Prostate gland (tissue), 2 donors: Measurements from ENCODE around the gene E4F1. TPM values are rescaled to one million over a fixed set of nuclear protein-coding genes. Genes with fewer than 3 reads are reported as not detected.
A peak's percentile ranks its signal among the peaks of the same experiment; 100 is the strongest.

Experiments used
- DNase-seq: peaks from one replicate; pipeline ENCODE4 v3.0.0-alpha.2; 2019; ENCODE audit warnings: low spot score
- H3K27ac ChIP-seq, 2 donors: fragments of 200-600 bp; sonication (generic); 2 replicates each; pipeline ENCODE4 v1.5.1; 2017 to 2019
- H3K27me3 ChIP-seq: fragments of 200-600 bp; sonication (generic); replicated peaks from 2 replicates; pipeline ENCODE4 v1.5.1; 2019; ENCODE audit not compliant: insufficient read depth
- H3K36me3 ChIP-seq, 2 donors: fragments of 200-600 bp; sonication (generic); 1 replicate in 1 of 2; 2 replicates in 1 of 2; pipeline versions ENCODE4 v1.5.1 to v1.8.1; 2017 to 2019
- H3K4me1 ChIP-seq: fragments of 200-600 bp; sonication (generic); replicated peaks from 2 replicates; pipeline ENCODE4 v1.5.1; 2019
- H3K4me3 ChIP-seq, 2 donors: fragments of 200-600 bp; sonication (generic); 2 replicates each; pipeline ENCODE4 v1.5.1; 2017 to 2019
- H3K9me3 ChIP-seq: fragments of 200-600 bp; sonication (generic); 2 replicates; pipeline ENCODE4 v1.5.1; 2017
- POLR2A ChIP-seq: fragments of 450-650 bp; IDR thresholded peaks from one replicate; pipeline ENCODE4 v1.6.1; 2016; ENCODE audit warnings: antibody characterized with exemption, mild to moderate bottlenecking
- POLR2AphosphoS5 ChIP-seq: sonication (generic); formaldehyde crosslinking; IDR thresholded peaks from one replicate; pipeline ENCODE4 v1.6.1; 2017; ENCODE audit warnings: antibody characterized with exemption
- WGBS: methylation state at CpG from one replicate; pipeline ENCODE4 v1.1.5; 2018; 5-methylcytosine and 5-hydroxymethylcytosine counted together
- intact Hi-C: fragments of 100-400 bp; cut with DNase I; formaldehyde crosslinking; loops from one replicate; pipeline ENCODE4 v1.14.2; 2022
- total RNA-seq, 2 donors: library from RNA; depleted of rRNA; stranded (reverse); fragments of >200 nt; gene quantifications; one replicate each; pipeline ENCODE4 v1.1.0, GENCODE V29; 2016
- TF ChIP-seq, protein P1 (sequence below), 4 experiments: fragments of 200-600 bp in 2 of 4; fragments of 450-650 bp in 2 of 4; sonication (generic) in 2 of 4; IDR thresholded peaks; 1 replicate in 3 of 4; 2 replicates in 1 of 4; pipeline ENCODE4 v1.5.1; 2016 to 2019; ENCODE audit warnings: antibody characterized with exemption in 4 of 4, mild to moderate bottlenecking in 2 of 4, moderate library complexity in 2 of 4

The E4F1 gene
- total RNA-seq, 2 donors from 2014 or later: 38.7 to 69.1 TPM

DNA sequence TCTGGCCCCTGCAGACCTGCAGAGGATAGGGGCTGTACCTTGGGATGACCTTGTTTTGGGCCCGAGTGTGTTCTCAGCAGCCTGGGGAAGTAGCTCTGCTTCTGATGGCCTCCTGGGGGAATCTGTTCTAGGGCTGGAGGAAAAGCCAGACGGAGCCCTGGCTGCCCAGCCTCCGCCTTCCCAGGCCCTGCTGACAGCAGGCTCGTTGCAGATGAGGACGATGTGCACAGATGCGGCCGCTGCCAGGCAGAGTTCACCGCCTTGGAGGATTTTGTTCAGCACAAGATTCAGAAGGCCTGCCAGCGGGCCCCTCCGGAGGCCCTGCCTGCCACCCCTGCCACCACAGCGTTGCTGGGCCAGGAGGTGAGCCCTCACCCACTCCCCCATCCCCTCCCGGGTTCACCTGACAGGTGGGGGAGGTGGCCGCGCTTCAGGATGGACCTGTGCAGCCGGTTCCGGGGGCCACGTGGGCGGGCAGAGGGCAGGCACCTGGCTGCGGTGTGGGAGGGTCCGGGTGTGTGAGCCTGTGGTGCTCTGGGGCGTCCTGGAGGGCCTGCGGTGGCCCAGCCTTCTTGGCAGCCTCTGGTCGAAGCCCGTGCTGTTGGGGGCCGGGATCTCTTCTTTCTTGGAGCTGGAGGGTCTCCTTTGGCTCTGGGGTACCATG, 4.9 kb downstream of the E4F1 start:
- DNase-seq: no peak
- no peak overlapping the region for H3K27ac ChIP-seq
- H3K36me3 ChIP-seq: peaks cover 12 to 29% of the 10 kb centered on the region in 2 donors
- intact Hi-C loops: no loop called here
- TF ChIP-seq POLR2AphosphoS5 (peak; percentile 6), POLR2A (no peak)
- TF ChIP-seq, protein P1, sequence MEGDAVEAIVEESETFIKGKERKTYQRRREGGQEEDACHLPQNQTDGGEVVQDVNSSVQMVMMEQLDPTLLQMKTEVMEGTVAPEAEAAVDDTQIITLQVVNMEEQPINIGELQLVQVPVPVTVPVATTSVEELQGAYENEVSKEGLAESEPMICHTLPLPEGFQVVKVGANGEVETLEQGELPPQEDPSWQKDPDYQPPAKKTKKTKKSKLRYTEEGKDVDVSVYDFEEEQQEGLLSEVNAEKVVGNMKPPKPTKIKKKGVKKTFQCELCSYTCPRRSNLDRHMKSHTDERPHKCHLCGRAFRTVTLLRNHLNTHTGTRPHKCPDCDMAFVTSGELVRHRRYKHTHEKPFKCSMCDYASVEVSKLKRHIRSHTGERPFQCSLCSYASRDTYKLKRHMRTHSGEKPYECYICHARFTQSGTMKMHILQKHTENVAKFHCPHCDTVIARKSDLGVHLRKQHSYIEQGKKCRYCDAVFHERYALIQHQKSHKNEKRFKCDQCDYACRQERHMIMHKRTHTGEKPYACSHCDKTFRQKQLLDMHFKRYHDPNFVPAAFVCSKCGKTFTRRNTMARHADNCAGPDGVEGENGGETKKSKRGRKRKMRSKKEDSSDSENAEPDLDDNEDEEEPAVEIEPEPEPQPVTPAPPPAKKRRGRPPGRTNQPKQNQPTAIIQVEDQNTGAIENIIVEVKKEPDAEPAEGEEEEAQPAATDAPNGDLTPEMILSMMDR (IDR thresholded peaks at IDR 0.05): no peak
- H3K4me3 ChIP-seq: no peak overlapping the region
- 56% methylated on average over 25 of the region's 25 CpGs for WGBS
- no peaks in the 10 kb centered on the region for H3K9me3 ChIP-seq
- no peaks in the 10 kb centered on the region for H3K27me3 ChIP-seq
- peaks cover 12% of the 10 kb centered on the region for H3K4me1 ChIP-seq

DNA sequence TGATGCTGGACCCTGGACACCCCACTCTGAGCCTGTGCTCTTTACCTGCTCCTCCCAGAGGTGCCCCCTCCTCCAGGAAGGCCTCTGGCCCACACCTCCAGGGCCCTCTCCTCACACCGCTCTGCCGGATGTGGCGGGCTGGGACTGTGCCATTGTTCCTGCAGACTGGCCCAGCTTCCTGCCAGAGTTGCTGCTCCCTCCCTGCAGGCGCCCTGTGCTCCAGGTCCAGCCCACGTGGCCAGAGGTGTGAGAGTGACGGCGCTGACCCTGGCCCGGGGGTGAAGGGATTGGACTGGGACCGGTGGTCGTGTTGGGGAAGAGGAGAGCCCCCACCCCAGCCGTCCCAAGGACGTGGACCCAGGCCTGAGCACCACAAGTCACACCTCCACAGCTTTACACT, 5.7 kb downstream of the E4F1 start:
- Histone ChIP-seq H3K4me1 (peaks cover 12% of the 10 kb centered on the region), H3K27ac (no peak overlapping the region), H3K36me3 (peaks cover 15 to 33% of the 10 kb centered on the region in 2 donors), H3K27me3 (no peaks in the 10 kb centered on the region), H3K9me3 (no peaks in the 10 kb centered on the region), H3K4me3 (no peak overlapping the region)
- WGBS: 85% methylated on average over 12 of the region's 12 CpGs
- no peak for DNase-seq
- intact Hi-C loops: no loop called here
- TF ChIP-seq POLR2A: no peak
- TF ChIP-seq, protein P1 (IDR thresholded peaks at IDR 0.05): no peak
- TF ChIP-seq POLR2AphosphoS5: no peak

GRCh38 chr16:2229632-2230250, 6.3 kb downstream of the E4F1 start:
- WGBS: 92% methylated on average over 23 of the region's 23 CpGs
- Histone ChIP-seq H3K4me3 (no peak overlapping the region), H3K9me3 (no peaks in the 10 kb centered on the region), H3K27ac (no peak overlapping the region), H3K4me1 (peaks cover 5% of the 10 kb centered on the region), H3K36me3 (peaks cover 15 to 39% of the 10 kb centered on the region in 2 donors), H3K27me3 (no peaks in the 10 kb centered on the region)
- intact Hi-C loops: no loop called here
- TF ChIP-seq POLR2A (no peak), POLR2AphosphoS5 (no peak)
- TF ChIP-seq, protein P1 (IDR thresholded peaks at IDR 0.05): no peak
- no peak for DNase-seq

GRCh38 chr16:2230376-2230775, 7.0 kb downstream of the E4F1 start:
- Histone ChIP-seq H3K4me3 (no peak overlapping the region), H3K27ac (no peak overlapping the region), H3K27me3 (no peaks in the 10 kb centered on the region), H3K36me3 (peaks cover 15 to 45% of the 10 kb centered on the region in 2 donors), H3K9me3 (no peaks in the 10 kb centered on the region), H3K4me1 (peaks cover 3% of the 10 kb centered on the region)
- 93% methylated on average over 13 of the region's 13 CpGs for WGBS
- intact Hi-C loops: no loop called here
- TF ChIP-seq POLR2AphosphoS5 (no peak), POLR2A (no peak)
- TF ChIP-seq, protein P1 (IDR thresholded peaks at IDR 0.05): no peak
- DNase-seq: no peak
